ENCODE measurements around the gene GTPBP3.

The GTPBP3 gene

GRCh38 chr19:17337675-17338432, 501 bp downstream of the GTPBP3 start:
- Histone ChIP-seq H3F3A (ENCODE audit: insufficient read depth) (no peaks in the 10 kb centered on the region), H2AFZ (ENCODE audit: low read depth, low read length, severe bottlenecking) (peak overlapping the region; percentile 2), H4K20me1 (ENCODE audit: low read depth, low read length) (no peaks in the 10 kb centered on the region), H3K9ac (ENCODE audit: low read length) (peak overlapping the region; percentile 90), H3K9me2 (replicated peaks; ENCODE audit: insufficient read depth, low read length) (no peaks in the 10 kb centered on the region), H3K27ac (ENCODE audit: low read depth, low read length) (peak overlapping the region; percentile 66), H3K36me3 (ENCODE audit: low read length) (0 out of 2 replicates have a peak, but pooled peaks cover 4% of the 10 kb centered on the region), H3K27me3 (ENCODE audit: low read length) (no peaks in the 10 kb centered on the region), H3K79me2 (ENCODE audit: insufficient read depth, low read length) (peaks cover 14% of the 10 kb centered on the region; the same call in 1 of the 2 replicates), H3K9me3 (ENCODE audit: insufficient read depth, low read length) (no peaks in the 10 kb centered on the region), H3K4me2 (ENCODE audit: low read depth, low read length, poor library complexity, severe bottlenecking) (peak overlapping the region; percentile 80), H3K4me3 (ENCODE audit: insufficient read depth, low read length, poor library complexity, severe bottlenecking) (peak overlapping the region; percentile 61)
- TF ChIP-seq, protein P1, sequence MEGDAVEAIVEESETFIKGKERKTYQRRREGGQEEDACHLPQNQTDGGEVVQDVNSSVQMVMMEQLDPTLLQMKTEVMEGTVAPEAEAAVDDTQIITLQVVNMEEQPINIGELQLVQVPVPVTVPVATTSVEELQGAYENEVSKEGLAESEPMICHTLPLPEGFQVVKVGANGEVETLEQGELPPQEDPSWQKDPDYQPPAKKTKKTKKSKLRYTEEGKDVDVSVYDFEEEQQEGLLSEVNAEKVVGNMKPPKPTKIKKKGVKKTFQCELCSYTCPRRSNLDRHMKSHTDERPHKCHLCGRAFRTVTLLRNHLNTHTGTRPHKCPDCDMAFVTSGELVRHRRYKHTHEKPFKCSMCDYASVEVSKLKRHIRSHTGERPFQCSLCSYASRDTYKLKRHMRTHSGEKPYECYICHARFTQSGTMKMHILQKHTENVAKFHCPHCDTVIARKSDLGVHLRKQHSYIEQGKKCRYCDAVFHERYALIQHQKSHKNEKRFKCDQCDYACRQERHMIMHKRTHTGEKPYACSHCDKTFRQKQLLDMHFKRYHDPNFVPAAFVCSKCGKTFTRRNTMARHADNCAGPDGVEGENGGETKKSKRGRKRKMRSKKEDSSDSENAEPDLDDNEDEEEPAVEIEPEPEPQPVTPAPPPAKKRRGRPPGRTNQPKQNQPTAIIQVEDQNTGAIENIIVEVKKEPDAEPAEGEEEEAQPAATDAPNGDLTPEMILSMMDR (IDR thresholded peaks at IDR 0.05; ENCODE audit: insufficient read depth, low read length, poor library complexity, severe bottlenecking): no peak
- no peak for TF ChIP-seq EZH2phosphoT487 (conservative IDR thresholded peaks at IDR 0.05; ENCODE audit: low read length)

- Histone ChIP-seq H3K4me3 (ENCODE audit: insufficient read depth, low read length, poor library complexity, severe bottlenecking) (peak overlapping the region; percentile 61), H2AFZ (ENCODE audit: low read depth, low read length, severe bottlenecking) (no peak overlapping the region), H3K36me3 (ENCODE audit: low read length) (0 out of 2 replicates have a peak, but pooled peaks cover 4% of the 10 kb centered on the region), H4K20me1 (ENCODE audit: low read depth, low read length) (no peaks in the 10 kb centered on the region), H3K9ac (ENCODE audit: low read length) (peak overlapping the region; percentile 90), H3K9me2 (replicated peaks; ENCODE audit: insufficient read depth, low read length) (no peaks in the 10 kb centered on the region), H3K4me2 (ENCODE audit: low read depth, low read length, poor library complexity, severe bottlenecking) (peak overlapping the region; percentile 80), H3K27me3 (ENCODE audit: low read length) (no peaks in the 10 kb centered on the region), H3K27ac (ENCODE audit: low read depth, low read length) (peak overlapping the region; percentile 66; the same call in 1 of the 2 replicates), H3F3A (ENCODE audit: insufficient read depth) (no peaks in the 10 kb centered on the region), H3K79me2 (ENCODE audit: insufficient read depth, low read length) (peaks cover 14% of the 10 kb centered on the region; the same call in 1 of the 2 replicates), H3K9me3 (ENCODE audit: insufficient read depth, low read length) (no peaks in the 10 kb centered on the region)
- TF ChIP-seq EZH2phosphoT487 (conservative IDR thresholded peaks at IDR 0.05; ENCODE audit: low read length): no peak
- TF ChIP-seq, protein P1 (IDR thresholded peaks at IDR 0.05; ENCODE audit: insufficient read depth, low read length, poor library complexity, severe bottlenecking): no peak
Measured at GRCh38 chr19:17338433-17339078, 1.2 kb downstream of the GTPBP3 start.

GRCh38 chr19:17339088-17339741, 1.9 kb downstream of the GTPBP3 start:
- H3K27ac ChIP-seq (ENCODE audit: low read depth, low read length): no peak overlapping the region
- no peaks in the 10 kb centered on the region for H4K20me1 ChIP-seq (ENCODE audit: low read depth, low read length)
- H3K9me3 ChIP-seq (ENCODE audit: insufficient read depth, low read length): no peaks in the 10 kb centered on the region
- H3K27me3 ChIP-seq (ENCODE audit: low read length): no peaks in the 10 kb centered on the region
- H3K79me2 ChIP-seq (ENCODE audit: insufficient read depth, low read length): peaks cover 14% of the 10 kb centered on the region; the same call in 1 of the 2 replicates
- H3K9ac ChIP-seq (ENCODE audit: low read length): no peak overlapping the region
- H3K9me2 ChIP-seq (replicated peaks; ENCODE audit: insufficient read depth, low read length): no peaks in the 10 kb centered on the region
- H3K4me3 ChIP-seq (ENCODE audit: insufficient read depth, low read length, poor library complexity, severe bottlenecking): no peak overlapping the region
- H3K4me2 ChIP-seq (ENCODE audit: low read depth, low read length, poor library complexity, severe bottlenecking): no peak overlapping the region
- TF ChIP-seq EZH2phosphoT487 (conservative IDR thresholded peaks at IDR 0.05; ENCODE audit: low read length): no peak
- TF ChIP-seq, protein P1 (IDR thresholded peaks at IDR 0.05; ENCODE audit: insufficient read depth, low read length, poor library complexity, severe bottlenecking): no peak
- H3K36me3 ChIP-seq (ENCODE audit: low read length): 0 out of 2 replicates have a peak, but pooled peaks cover 4% of the 10 kb centered on the region
- peaks cover 4% of the 10 kb centered on the region; the same call in 1 of the 2 replicates for H3F3A ChIP-seq (ENCODE audit: insufficient read depth)
- no peak overlapping the region for H2AFZ ChIP-seq (ENCODE audit: low read depth, low read length, severe bottlenecking)

Measured in SU-DHL-6 (cell line).